Transverse colon (tissue), 4 donors: ENCODE data around the gene IL22RA1. TPM values are rescaled to one million over a fixed set of nuclear protein-coding genes. Genes with fewer than 3 reads are reported as not detected.

Experiments used
- DNase-seq: peaks from one replicate; pipeline ENCODE4 v3.0.0-alpha.2; 2019
- H3K27ac ChIP-seq, 4 donors: fragments of 200-600 bp; sonication (generic); 2 replicates each; pipeline ENCODE4 v1.5.1; 2016 to 2018; ENCODE audit warnings: inconsistent platforms in 4 of 4
- H3K27me3 ChIP-seq: fragments of 200-600 bp; sonication (generic); 2 replicates; pipeline ENCODE4 v1.5.1; 2017; ENCODE audit warnings: inconsistent platforms
- H3K36me3 ChIP-seq, 4 donors: fragments of 200-600 bp; sonication (generic); 2 replicates each; pipeline ENCODE4 v1.5.1; 2017 to 2019; ENCODE audit warnings: inconsistent platforms in 4 of 4
- H3K4me1 ChIP-seq, 4 donors: fragments of 200-600 bp; sonication (generic); 2 replicates each; pipeline ENCODE4 v1.5.1; 2017 to 2020; ENCODE audit warnings: inconsistent platforms in 4 of 4
- H3K4me3 ChIP-seq, 4 donors: fragments of 200-600 bp; sonication (generic); 1 replicate in 1 of 4; 2 replicates in 3 of 4; pipeline versions ENCODE4 v1.5.1 to v1.6.1; 2017 to 2019; ENCODE audit warnings: inconsistent platforms in 4 of 4
- H3K9me3 ChIP-seq, 2 donors: fragments of 200-600 bp; sonication (generic); 2 replicates each; pipeline ENCODE4 v1.5.1; 2017 to 2019; ENCODE audit warnings: inconsistent platforms in 2 of 2
- EP300 ChIP-seq: sonication (generic); formaldehyde crosslinking; IDR thresholded peaks from one replicate; pipeline ENCODE4 v1.6.1; 2017; ENCODE audit warnings: antibody characterized with exemption, low read depth
- POLR2A ChIP-seq: fragments of 450-650 bp; IDR thresholded peaks from one replicate; pipeline ENCODE4 v1.6.1; 2016; ENCODE audit warnings: antibody characterized with exemption, mild to moderate bottlenecking, moderate library complexity
- POLR2AphosphoS5 ChIP-seq, 3 donors: sonication (generic); formaldehyde crosslinking; IDR thresholded peaks; one replicate each; pipeline ENCODE4 v1.6.1; 2016; ENCODE audit warnings: antibody characterized with exemption in 3 of 3
- WGBS, 2 donors: methylation state at CpG; one replicate each; pipeline ENCODE4 v1.1.5; 2018; ENCODE audit warnings: low coverage in 1 of 2; 5-methylcytosine and 5-hydroxymethylcytosine counted together
- in situ Hi-C, 4 donors: fragments of 200-750 bp; cut with MboI; loops; one replicate each; pipeline versions ENCODE4 v1.15.0 to v1.15.1; 2017; ENCODE audit warnings: low sequenced_read_pairs in 3 of 4, low pct_ligation_motif_present in 1 of 4, low pct_unique_long_range_greater_than_20kb in 1 of 4
- intact Hi-C: fragments of 100-400 bp; cut with DNase I; formaldehyde crosslinking; loops from one replicate; pipeline ENCODE4 v1.15.1; 2023; ENCODE audit warnings: low total_unique reads
- total RNA-seq, 4 donors: library from RNA; depleted of rRNA; stranded (reverse); fragments of >200 nt; gene quantifications; one replicate each; pipeline ENCODE4 v1.1.0, GENCODE V29; 2016
- TF ChIP-seq, protein P1 (sequence below), 5 experiments: fragments of 200-600 bp in 3 of 5; fragments of 450-650 bp in 2 of 5; sonication (generic) in 3 of 5; IDR thresholded peaks; 1 replicate in 2 of 5; 2 replicates in 3 of 5; pipeline ENCODE4 v1.5.1; 2016 to 2017; ENCODE audit warnings: antibody characterized with exemption in 5 of 5, inconsistent platforms in 3 of 5, mild to moderate bottlenecking in 2 of 5, moderate library complexity in 1 of 5

Gene IL22RA1
- total RNA-seq, 4 donors from 2014 or later = 4.4 to 29.2 (median 27.3) TPM

DNA sequence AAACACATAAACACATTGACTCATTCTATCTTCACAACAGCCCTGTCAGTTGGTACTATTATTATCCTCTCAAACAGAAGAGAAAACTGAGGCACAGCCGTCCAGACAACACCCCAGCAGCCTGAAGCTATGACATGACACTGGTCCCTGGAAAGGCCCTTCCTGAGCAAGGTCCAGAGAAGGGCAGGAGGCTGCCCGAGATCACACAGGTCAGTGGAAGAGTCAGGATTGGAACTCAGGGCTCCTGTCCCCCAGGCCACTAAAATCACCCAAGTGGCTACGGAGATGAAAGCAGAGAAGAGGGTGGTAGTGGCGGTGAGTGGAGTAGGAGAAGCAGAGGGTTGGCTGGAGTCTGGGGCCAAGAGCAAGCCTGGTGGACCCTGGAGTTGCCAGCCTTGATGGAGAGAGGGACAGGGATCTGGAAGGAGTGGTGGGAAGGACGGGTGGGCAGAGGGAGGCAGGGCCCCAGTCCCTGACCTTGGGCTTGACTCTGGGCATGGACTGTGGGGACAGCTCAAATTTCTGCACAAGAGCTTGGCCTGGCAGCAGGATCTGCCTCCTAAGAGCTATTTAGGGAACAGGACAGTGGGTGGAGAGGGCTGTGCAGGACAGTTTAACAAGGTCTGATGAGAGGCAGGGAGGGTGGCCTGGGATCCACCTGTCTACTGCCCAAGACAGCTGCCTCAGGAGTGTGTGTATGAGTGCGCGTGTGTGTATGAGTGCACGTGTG, 46.8 kb downstream of the IL22RA1 start:
- H3K4me1 ChIP-seq = no peaks in the 10 kb centered on the region
- TF ChIP-seq EP300 = no peak
- TF ChIP-seq POLR2AphosphoS5 (IDR thresholded peaks at IDR 0.05) = no peak
- TF ChIP-seq, protein P1, sequence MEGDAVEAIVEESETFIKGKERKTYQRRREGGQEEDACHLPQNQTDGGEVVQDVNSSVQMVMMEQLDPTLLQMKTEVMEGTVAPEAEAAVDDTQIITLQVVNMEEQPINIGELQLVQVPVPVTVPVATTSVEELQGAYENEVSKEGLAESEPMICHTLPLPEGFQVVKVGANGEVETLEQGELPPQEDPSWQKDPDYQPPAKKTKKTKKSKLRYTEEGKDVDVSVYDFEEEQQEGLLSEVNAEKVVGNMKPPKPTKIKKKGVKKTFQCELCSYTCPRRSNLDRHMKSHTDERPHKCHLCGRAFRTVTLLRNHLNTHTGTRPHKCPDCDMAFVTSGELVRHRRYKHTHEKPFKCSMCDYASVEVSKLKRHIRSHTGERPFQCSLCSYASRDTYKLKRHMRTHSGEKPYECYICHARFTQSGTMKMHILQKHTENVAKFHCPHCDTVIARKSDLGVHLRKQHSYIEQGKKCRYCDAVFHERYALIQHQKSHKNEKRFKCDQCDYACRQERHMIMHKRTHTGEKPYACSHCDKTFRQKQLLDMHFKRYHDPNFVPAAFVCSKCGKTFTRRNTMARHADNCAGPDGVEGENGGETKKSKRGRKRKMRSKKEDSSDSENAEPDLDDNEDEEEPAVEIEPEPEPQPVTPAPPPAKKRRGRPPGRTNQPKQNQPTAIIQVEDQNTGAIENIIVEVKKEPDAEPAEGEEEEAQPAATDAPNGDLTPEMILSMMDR (IDR thresholded peaks at IDR 0.05) = no peak
- TF ChIP-seq POLR2A = no peak
- H3K36me3 ChIP-seq = no peaks in the 10 kb centered on the region
- no peaks in the 10 kb centered on the region for H3K9me3 ChIP-seq
- no peak overlapping the region for H3K4me3 ChIP-seq
- no peak for DNase-seq
- intact Hi-C loops (no loop called here), in situ Hi-C loops (no loop called here)
- WGBS, 2 donors = 79 to 100% methylated on average over 2 to 8 of the region's 8 CpGs
- H3K27ac ChIP-seq = no peak overlapping the region
- H3K27me3 ChIP-seq = no peaks in the 10 kb centered on the region

DNA sequence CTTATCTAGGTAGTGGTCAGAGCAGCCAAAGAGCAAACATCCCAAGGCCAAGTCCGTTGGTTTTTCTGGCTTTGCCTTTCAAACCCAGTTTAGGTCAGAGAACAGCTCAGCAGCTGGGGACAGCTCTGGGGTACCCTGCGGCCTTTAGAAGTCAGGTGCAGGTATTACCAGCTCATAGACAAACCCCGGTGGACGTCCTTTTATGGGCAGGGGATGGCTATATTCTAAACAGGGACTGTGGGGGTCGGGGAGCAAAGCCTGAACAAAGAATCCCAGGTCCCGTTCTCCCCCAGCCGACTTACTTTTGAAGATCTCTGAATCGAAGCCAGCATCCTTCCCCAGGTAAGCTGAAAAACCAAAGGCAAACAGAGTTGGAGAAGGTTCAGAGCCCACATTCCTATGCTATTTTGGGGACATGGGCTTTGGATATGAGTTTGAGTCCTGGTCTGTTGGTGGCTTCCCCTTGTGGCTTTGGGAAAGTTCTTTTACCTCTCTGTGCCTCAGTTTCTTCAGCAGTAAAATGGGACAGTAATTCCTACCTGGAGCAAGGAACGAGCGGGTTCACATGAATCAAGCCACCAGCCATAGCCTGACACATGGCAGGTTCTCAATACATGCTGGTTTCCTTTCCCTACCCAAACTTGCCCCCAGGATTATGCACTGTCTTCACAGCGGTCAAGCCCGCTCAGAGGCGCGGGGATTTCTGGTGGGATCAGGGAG, 47.6 kb downstream of the IL22RA1 start:
- H3K27ac ChIP-seq = no peak overlapping the region
- TF ChIP-seq, protein P1 (IDR thresholded peaks at IDR 0.05) = no peak
- TF ChIP-seq EP300 (no peak), POLR2A (no peak), POLR2AphosphoS5 (IDR thresholded peaks at IDR 0.05) (no peak)
- no peaks in the 10 kb centered on the region for H3K9me3 ChIP-seq
- no peak overlapping the region for H3K4me3 ChIP-seq
- no peaks in the 10 kb centered on the region for H3K4me1 ChIP-seq
- in situ Hi-C loops (no loop called here), intact Hi-C loops (no loop called here)
- no peak for DNase-seq
- no peaks in the 10 kb centered on the region for H3K27me3 ChIP-seq
- no peaks in the 10 kb centered on the region for H3K36me3 ChIP-seq
- 86% methylated on average over 14 of the region's 14 CpGs; no CpG with 5 or more reads in 1 of the 2 donors for WGBS, 2 donors

DNA sequence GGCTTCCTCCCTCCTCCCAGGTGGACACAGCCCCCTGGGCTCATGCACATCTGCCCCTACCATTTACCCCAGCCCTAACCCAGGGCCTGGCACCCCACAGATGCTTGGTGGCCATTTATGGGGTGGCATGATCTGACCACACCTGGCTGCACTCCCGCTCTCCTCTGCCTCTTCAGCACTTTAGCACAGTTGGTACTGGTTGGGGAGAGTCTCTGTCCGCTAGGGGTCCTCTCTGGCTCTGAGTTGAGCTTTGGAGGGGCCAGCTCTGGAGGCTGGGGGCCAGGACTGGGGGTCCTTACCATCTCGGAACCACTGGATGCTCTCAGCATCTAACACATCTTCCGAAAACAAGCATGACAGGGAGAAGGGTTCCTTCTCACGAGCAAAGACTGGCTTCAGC, 48.4 kb downstream of the IL22RA1 start:
- Histone ChIP-seq H3K4me3 (no peak overlapping the region), H3K36me3 (no peaks in the 10 kb centered on the region), H3K27ac (no peak overlapping the region), H3K9me3 (no peaks in the 10 kb centered on the region), H3K4me1 (no peaks in the 10 kb centered on the region), H3K27me3 (no peaks in the 10 kb centered on the region)
- TF ChIP-seq, protein P1 (IDR thresholded peaks at IDR 0.05) = no peak
- TF ChIP-seq EP300 = no peak
- TF ChIP-seq POLR2A = no peak
- TF ChIP-seq POLR2AphosphoS5 (IDR thresholded peaks at IDR 0.05) = no peak
- 81% methylated on average over 4 of the region's 5 CpGs; no CpG with 5 or more reads in 1 of the 2 donors for WGBS, 2 donors
- no peak for DNase-seq
- in situ Hi-C loops = no loop called here
- intact Hi-C loops = no loop called here

DNA sequence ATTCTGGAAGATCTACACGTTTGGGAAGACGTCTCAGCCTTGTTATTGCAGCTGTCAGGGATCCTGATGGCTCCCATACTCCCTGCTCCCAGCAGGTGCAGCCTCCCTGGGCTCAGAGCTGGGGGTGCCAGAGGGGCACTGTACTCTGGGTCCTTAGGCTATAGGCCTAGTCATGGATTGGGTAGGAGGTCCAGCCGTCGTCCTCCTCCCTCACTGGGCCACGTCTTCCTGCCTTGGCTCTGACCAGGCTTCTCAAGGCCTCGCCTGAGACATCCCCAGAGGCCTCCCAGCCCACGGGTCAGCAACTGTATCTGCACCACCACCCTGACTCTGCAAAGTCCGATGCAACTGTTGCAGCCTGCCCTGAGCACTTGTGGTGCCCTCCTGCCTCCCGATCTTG, 49.2 kb downstream of the IL22RA1 start:
- intact Hi-C loops = no loop called here
- in situ Hi-C loops = no loop called here
- Histone ChIP-seq H3K36me3 (no peaks in the 10 kb centered on the region), H3K27ac (no peak overlapping the region), H3K9me3 (no peaks in the 10 kb centered on the region), H3K4me1 (no peaks in the 10 kb centered on the region), H3K4me3 (no peak overlapping the region), H3K27me3 (no peaks in the 10 kb centered on the region)
- DNase-seq = no peak
- 77 to 87% methylated on average over 5 to 9 of the region's 9 CpGs for WGBS, 2 donors
- TF ChIP-seq, protein P1 (IDR thresholded peaks at IDR 0.05) = no peak
- TF ChIP-seq EP300 = no peak
- TF ChIP-seq POLR2A = no peak
- no peak for TF ChIP-seq POLR2AphosphoS5 (IDR thresholded peaks at IDR 0.05)
